ENCODE results near the gene TMEM273.
"Not testable (repeated sequence)": the region's sequence is repeated elsewhere in the genome, so short reads cannot be mapped to it uniquely, and the experiment has no call there.

The TMEM273 gene

GRCh38 chr10:49202266-49202665 is 14.1 kb upstream of the TMEM273 start:
- no peak for DNase-seq

- DNase-seq: no peak
Observed at GRCh38 chr10:49200854-49201253, 12.7 kb upstream of the TMEM273 start.

- no peak for DNase-seq
Observed at GRCh38 chr10:49197171-49197570, 9.0 kb upstream of the TMEM273 start.

- not testable (repeated sequence) for DNase-seq
Observed at GRCh38 chr10:49195864-49196263, 7.7 kb upstream of the TMEM273 start.

GRCh38 chr10:49194212-49194920 is 6.2 kb upstream of the TMEM273 start:
- DNase-seq: no peak

GRCh38 chr10:49191349-49191748 is 3.2 kb upstream of the TMEM273 start:
- no peak for DNase-seq

GRCh38 chr10:49189422-49189821 is 1.2 kb upstream of the TMEM273 start:
- DNase-seq: no peak

- no peak for DNase-seq
Observed at GRCh38 chr10:49187044-49187484, 1.1 kb downstream of the TMEM273 start.

- no peak for DNase-seq
Observed at GRCh38 chr10:49186613-49187012, 1.6 kb downstream of the TMEM273 start.

- no peak for DNase-seq
Observed at GRCh38 chr10:49185213-49185612, 3.0 kb downstream of the TMEM273 start.

GRCh38 chr10:49184642-49185111 is 3.5 kb downstream of the TMEM273 start:
- no peak for DNase-seq

GRCh38 chr10:49183596-49184542 is 4.3 kb downstream of the TMEM273 start:
- no peak for DNase-seq

GRCh38 chr10:49182776-49183175 is 5.4 kb downstream of the TMEM273 start:
- no peak for DNase-seq

GRCh38 chr10:49180444-49180860 is 7.7 kb downstream of the TMEM273 start:
- DNase-seq: no peak

GRCh38 chr10:49179699-49180443 is 8.3 kb downstream of the TMEM273 start:
- DNase-seq: no peak

- DNase-seq: no peak
Observed at GRCh38 chr10:49178489-49179471, 9.4 kb downstream of the TMEM273 start.

- no peak for DNase-seq
Observed at GRCh38 chr10:49177391-49178355, 10.5 kb downstream of the TMEM273 start.

GRCh38 chr10:49176310-49177268 is 11.6 kb downstream of the TMEM273 start:
- no peak for DNase-seq

GRCh38 chr10:49175587-49176309 is 12.4 kb downstream of the TMEM273 start:
- no peak for DNase-seq
